Type B pancreatic cell (in vitro differentiated cells): ENCODE results near the gene PIP5K1B. TPM values are rescaled to one million over a fixed set of nuclear protein-coding genes. Genes with fewer than 3 reads are reported as not detected.

ENCODE experiments used
- DNase-seq: peaks from one replicate; pipeline ENCODE4 v3.0.0; 2021; ENCODE audit warnings: mixed read lengths; ENCODE audit not compliant: unreplicated experiment; ENCODE audit errors: extremely low spot score
- H3K27ac Mint-ChIP-seq: 2 replicates; pipeline ENCODE4 v1.8.0; 2021; ENCODE audit warnings: mild to moderate bottlenecking, mixed read lengths
- H3K27me3 Mint-ChIP-seq: 2 replicates; pipeline ENCODE4 v1.8.0; 2021; ENCODE audit warnings: mixed read lengths
- H3K36me3 Mint-ChIP-seq: 2 replicates; pipeline ENCODE4 v1.8.0; 2021; ENCODE audit warnings: mixed read lengths
- H3K4me1 Mint-ChIP-seq: one replicate; pipeline ENCODE4 v1.8.0; 2021; ENCODE audit warnings: mixed read lengths; ENCODE audit not compliant: unreplicated experiment
- H3K4me3 Mint-ChIP-seq: 2 replicates; pipeline ENCODE4 v1.8.0; 2021; ENCODE audit warnings: mild to moderate bottlenecking, mixed read lengths
- H3K9me3 Mint-ChIP-seq: 2 replicates; pipeline ENCODE4 v1.8.0; 2021; ENCODE audit warnings: mixed read lengths
- CTCF ChIP-seq: fragments of 200-600 bp; sonication (generic); conservative IDR thresholded peaks from 2 replicates; pipeline ENCODE4 v1.5.0; 2021; ENCODE audit warnings: antibody characterized with exemption, mild to moderate bottlenecking
- total RNA-seq: library from RNA; stranded (reverse); gene quantifications from 2 replicates; pipeline ENCODE4 v1.2.1, GENCODE V29; 2021; ENCODE audit warnings: low replicate concordance

PIP5K1B gene
- total RNA-seq, 1 donor from 2014 or later = 9.8 TPM

- Mint-ChIP-seq H3K27ac (no peak overlapping the region), H3K4me3 (no peak overlapping the region), H3K9me3 (no peaks in the 10 kb centered on the region), H3K27me3 (no peaks in the 10 kb centered on the region), H3K36me3 (no peaks in the 10 kb centered on the region), H3K4me1 (peaks cover 5% of the 10 kb centered on the region)
- no peak for TF ChIP-seq CTCF
- no peak for DNase-seq
Measured at GRCh38 chr9:68802525-68803015, 97.5 kb downstream of the PIP5K1B start.

GRCh38 chr9:68804911-68805889 is 100.2 kb downstream of the PIP5K1B start:
- H3K4me3 Mint-ChIP-seq = no peak overlapping the region
- no peak for TF ChIP-seq CTCF
- H3K27ac Mint-ChIP-seq = no peak overlapping the region

GRCh38 chr9:68805890-68806517 is 101.0 kb downstream of the PIP5K1B start:
- no peak overlapping the region for H3K27ac Mint-ChIP-seq
- DNase-seq = no peak
- peaks cover 5% of the 10 kb centered on the region for H3K4me1 Mint-ChIP-seq
- no peaks in the 10 kb centered on the region for H3K9me3 Mint-ChIP-seq
- H3K36me3 Mint-ChIP-seq = no peaks in the 10 kb centered on the region
- no peak for TF ChIP-seq CTCF
- H3K27me3 Mint-ChIP-seq = no peaks in the 10 kb centered on the region
- H3K4me3 Mint-ChIP-seq = no peak overlapping the region

More at GRCh38 chr9:68804911-68805889, 100.2 kb downstream of the PIP5K1B start:
- Mint-ChIP-seq H3K36me3 (no peaks in the 10 kb centered on the region), H3K9me3 (no peaks in the 10 kb centered on the region), H3K4me1 (peaks cover 5% of the 10 kb centered on the region), H3K27me3 (no peaks in the 10 kb centered on the region)
- no peak for DNase-seq

- no peak for TF ChIP-seq CTCF
- no peak overlapping the region for H3K27ac Mint-ChIP-seq
- no peaks in the 10 kb centered on the region for H3K9me3 Mint-ChIP-seq
- no peaks in the 10 kb centered on the region for H3K36me3 Mint-ChIP-seq
- no peaks in the 10 kb centered on the region for H3K27me3 Mint-ChIP-seq
- H3K4me3 Mint-ChIP-seq = no peak overlapping the region
- no peak for DNase-seq
- H3K4me1 Mint-ChIP-seq = peaks cover 5% of the 10 kb centered on the region
Measured at GRCh38 chr9:68808338-68808890, 103.4 kb downstream of the PIP5K1B start.

GRCh38 chr9:68817079-68817875 is 112.2 kb downstream of the PIP5K1B start:
- Mint-ChIP-seq H3K4me1 (no peaks in the 10 kb centered on the region), H3K4me3 (no peak overlapping the region), H3K36me3 (no peaks in the 10 kb centered on the region), H3K9me3 (no peaks in the 10 kb centered on the region), H3K27ac (no peak overlapping the region), H3K27me3 (no peaks in the 10 kb centered on the region)
- no peak for DNase-seq
- TF ChIP-seq CTCF = no peak
